Stomach smooth muscle (tissue), 2 donors: Measurements from ENCODE around the gene NT5DC3.

Experiments used
- H3K27ac ChIP-seq: one replicate; pipeline ENCODE4 v1.7.0; 2013; ENCODE audit warnings: mild to moderate bottlenecking, low read length, inconsistent platforms
- H3K27me3 ChIP-seq, 2 donors: one replicate each; pipeline ENCODE4 v1.7.0; 2013; ENCODE audit warnings: low read length in 2 of 2; ENCODE audit not compliant: insufficient read depth in 2 of 2, control insufficient read depth in 1 of 2
- H3K36me3 ChIP-seq, 2 donors: one replicate each; pipeline ENCODE4 v1.7.0; 2013; ENCODE audit warnings: low read length in 2 of 2; ENCODE audit not compliant: control insufficient read depth in 2 of 2, insufficient read depth in 2 of 2
- H3K4me1 ChIP-seq: one replicate; pipeline ENCODE4 v1.7.0; 2013; ENCODE audit warnings: low read length; ENCODE audit not compliant: control insufficient read depth, insufficient read depth
- H3K4me3 ChIP-seq, 2 donors: one replicate each; pipeline ENCODE4 v1.7.0; 2013; ENCODE audit warnings: low read length in 2 of 2
- H3K9ac ChIP-seq, 2 donors: one replicate each; pipeline ENCODE4 v1.7.0; 2013; ENCODE audit warnings: low read length in 2 of 2, mild to moderate bottlenecking in 1 of 2
- H3K9me3 ChIP-seq, 2 donors: one replicate each; pipeline ENCODE4 v1.7.0; 2013; ENCODE audit warnings: low read length in 2 of 2; ENCODE audit not compliant: control insufficient read depth in 2 of 2
- donor health status: healthy.
- donor health status: Pancreatic carcinoma.

Gene NT5DC3

DNA sequence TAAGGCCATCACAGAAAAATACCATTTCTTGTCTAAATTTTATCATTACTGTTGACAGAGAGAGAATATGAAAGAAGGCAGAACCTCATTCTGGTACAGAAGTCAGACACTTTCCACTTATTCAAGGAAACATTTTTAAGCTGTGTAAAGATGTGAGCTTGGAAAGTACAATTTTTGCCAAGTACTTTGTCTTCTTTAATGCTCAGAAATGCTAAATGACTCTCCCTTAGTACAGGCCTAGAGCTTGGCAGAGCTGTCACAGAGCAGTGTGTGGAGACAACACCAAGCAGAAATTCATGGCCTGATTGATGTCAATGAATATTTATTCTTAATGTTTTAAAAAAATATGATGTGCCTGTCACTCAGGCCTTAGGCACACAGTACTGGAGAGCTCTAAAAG lies 20.7 kb downstream of the NT5DC3 start:
- H3K27ac ChIP-seq, result peak overlapping the region; percentile 42
- peaks cover 29% of the 10 kb centered on the region for H3K4me1 ChIP-seq
- peak overlapping the region in 1 of 2 donors; percentile 32 for H3K4me3 ChIP-seq
- peaks cover 0 to 5% of the 10 kb centered on the region in 2 donors for H3K36me3 ChIP-seq
- no peak overlapping the region for H3K9ac ChIP-seq
- H3K27me3 ChIP-seq, result no peaks in the 10 kb centered on the region
- H3K9me3 ChIP-seq, result peaks cover 3 to 6% of the 10 kb centered on the region in 2 donors

DNA sequence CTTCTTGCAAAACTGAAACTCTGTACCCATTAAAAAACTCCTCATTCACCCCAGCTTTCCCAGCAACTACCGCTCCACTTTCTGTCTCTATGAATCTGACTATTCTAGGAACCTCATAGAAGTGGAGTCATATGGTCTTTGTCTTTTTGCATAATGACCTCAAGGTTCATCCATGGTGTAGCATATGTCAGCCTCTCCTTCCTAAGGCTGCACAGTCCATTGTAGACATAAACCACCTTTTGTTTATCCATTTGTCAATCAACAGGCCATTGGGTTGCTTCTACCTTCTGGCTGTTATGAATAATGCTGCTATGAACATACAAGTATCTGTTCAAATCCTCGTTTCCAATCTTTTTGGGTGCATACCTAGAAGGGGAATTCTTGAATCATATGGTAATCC lies 21.1 kb downstream of the NT5DC3 start:
- Histone ChIP-seq H3K27me3 (no peaks in the 10 kb centered on the region), H3K27ac (no peak overlapping the region), H3K9me3 (peaks cover 3 to 6% of the 10 kb centered on the region in 2 donors), H3K9ac (no peak overlapping the region), H3K36me3 (peaks cover 0 to 5% of the 10 kb centered on the region in 2 donors), H3K4me1 (peaks cover 30% of the 10 kb centered on the region), H3K4me3 (peak overlapping the region; percentile 31 to 32)

- Histone ChIP-seq H3K36me3 (peaks cover 2 to 5% of the 10 kb centered on the region in 2 donors), H3K27me3 (no peaks in the 10 kb centered on the region), H3K9ac (no peak overlapping the region), H3K27ac (no peak overlapping the region), H3K4me3 (peak overlapping the region; percentile 31 to 32), H3K4me1 (peaks cover 32% of the 10 kb centered on the region), H3K9me3 (peaks cover 3 to 6% of the 10 kb centered on the region in 2 donors)
Measured at GRCh38 chr12:103819312-103819711, 21.7 kb downstream of the NT5DC3 start.

DNA sequence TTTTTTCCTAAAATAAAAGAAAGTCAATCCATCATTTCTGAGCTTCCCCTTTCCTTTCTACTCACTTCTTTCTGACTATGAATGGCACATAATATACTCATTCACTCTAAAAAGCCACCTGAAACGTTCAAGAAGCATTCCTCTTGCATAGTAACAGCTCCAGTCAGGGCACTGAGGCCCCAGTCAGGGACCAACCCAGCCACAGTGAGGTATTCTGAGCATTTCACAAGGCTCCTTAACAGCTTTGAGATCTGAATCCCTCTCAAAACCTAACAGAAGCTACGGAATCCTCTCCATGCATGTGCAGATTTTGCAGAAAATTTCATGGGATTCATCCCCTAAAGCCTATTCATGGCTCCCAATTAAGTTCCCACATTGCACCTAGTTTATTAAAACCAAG lies 23.2 kb downstream of the NT5DC3 start:
- peaks cover 3 to 6% of the 10 kb centered on the region in 2 donors for H3K9me3 ChIP-seq
- H3K27me3 ChIP-seq, result no peaks in the 10 kb centered on the region
- H3K36me3 ChIP-seq, result peaks cover 16% of the 10 kb centered on the region in 2 donors
- no peak overlapping the region for H3K9ac ChIP-seq
- H3K4me3 ChIP-seq, result no peak overlapping the region
- H3K4me1 ChIP-seq, result peaks cover 36% of the 10 kb centered on the region
- H3K27ac ChIP-seq, result no peak overlapping the region

DNA sequence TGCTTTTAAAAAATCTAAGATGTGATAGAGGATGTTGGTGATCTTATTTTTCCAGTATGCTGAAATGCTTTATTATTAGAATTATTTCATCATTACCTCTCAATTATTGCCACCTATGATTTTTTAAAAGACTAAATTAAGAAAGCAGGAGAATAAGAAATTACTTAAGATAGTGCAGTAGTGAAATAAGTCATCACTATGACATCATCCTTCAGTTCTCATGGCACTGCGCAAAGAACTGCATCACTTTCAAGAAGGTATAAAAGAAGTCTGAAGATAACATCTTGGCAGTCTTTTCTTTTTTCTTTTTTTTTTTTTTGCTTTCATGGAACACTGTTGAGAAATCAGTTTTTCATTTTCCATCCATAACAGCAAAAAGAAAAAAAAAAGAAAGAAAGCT lies 24.4 kb downstream of the NT5DC3 start:
- no peaks in the 10 kb centered on the region for H3K27me3 ChIP-seq
- H3K4me3 ChIP-seq, result no peak overlapping the region
- H3K27ac ChIP-seq, result no peak overlapping the region
- H3K9ac ChIP-seq, result no peak overlapping the region
- H3K36me3 ChIP-seq, result peaks cover 19% of the 10 kb centered on the region in 2 donors
- H3K4me1 ChIP-seq, result peaks cover 33% of the 10 kb centered on the region
- H3K9me3 ChIP-seq, result peaks cover 3 to 6% of the 10 kb centered on the region in 2 donors

DNA sequence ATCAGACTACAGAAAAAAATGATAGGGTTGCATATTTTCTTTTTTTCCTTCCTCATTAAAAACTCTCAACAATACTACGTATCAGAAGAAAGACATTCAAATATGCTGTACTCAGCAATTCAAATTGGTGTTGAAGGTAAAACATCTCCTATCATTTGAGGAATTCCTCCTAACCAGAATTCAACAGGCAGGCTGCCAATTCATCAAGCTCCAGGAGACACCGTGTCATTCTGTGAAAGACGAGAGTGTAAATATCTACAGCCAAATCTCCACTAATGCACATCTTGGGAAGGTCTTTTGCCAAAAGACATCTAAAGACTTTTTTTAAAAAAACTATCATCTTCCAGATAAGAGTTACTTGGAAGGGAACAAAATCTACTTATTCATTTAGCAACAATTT lies 26.6 kb downstream of the NT5DC3 start:
- Histone ChIP-seq H3K4me1 (peaks cover 16% of the 10 kb centered on the region), H3K9ac (no peak overlapping the region), H3K36me3 (peaks cover 29% of the 10 kb centered on the region in 2 donors), H3K9me3 (no peaks in the 10 kb centered on the region), H3K27ac (no peak overlapping the region), H3K4me3 (no peak overlapping the region), H3K27me3 (no peaks in the 10 kb centered on the region)

DNA sequence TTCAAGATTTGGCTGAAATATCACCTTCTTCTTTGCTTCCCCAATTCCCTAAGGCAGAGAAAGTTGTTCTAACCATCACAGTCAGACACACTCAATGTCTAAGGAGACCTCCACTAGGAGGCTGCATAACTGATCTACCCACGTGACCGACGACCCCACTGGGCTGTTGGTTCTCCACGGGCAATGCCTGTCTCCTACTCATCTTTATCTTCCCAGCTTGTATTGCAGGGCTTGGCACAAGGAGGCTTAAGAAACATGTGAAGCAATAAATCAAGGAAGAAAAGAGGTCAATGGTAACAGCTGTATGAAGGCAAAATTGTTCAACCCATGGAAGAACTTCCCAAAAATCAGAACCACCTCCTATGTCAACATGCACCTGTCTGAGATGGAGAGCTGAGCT lies 27.1 kb downstream of the NT5DC3 start:
- no peak overlapping the region for H3K27ac ChIP-seq

DNA sequence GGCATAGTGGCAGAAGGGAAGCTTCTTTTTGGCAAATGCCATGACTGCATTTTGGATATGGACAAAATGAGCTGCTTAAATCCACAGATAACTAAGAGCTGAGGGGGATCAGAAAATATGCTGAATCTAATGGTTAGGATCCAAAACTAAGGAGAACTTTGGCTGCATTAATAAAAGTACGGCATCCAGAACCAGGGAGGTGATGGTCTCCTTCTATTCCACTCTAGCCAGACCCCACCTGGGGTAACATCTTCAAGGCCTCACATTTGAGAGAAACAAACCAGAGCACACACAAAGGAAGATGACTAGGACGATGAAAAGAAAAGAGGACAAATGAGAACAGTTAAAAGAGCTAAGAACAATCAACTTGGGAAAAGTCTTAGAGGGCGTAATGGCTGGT lies 27.6 kb downstream of the NT5DC3 start:
- H3K27me3 ChIP-seq, result no peaks in the 10 kb centered on the region
- peaks cover 14% of the 10 kb centered on the region for H3K4me1 ChIP-seq
- H3K36me3 ChIP-seq, result peaks cover 29 to 34% of the 10 kb centered on the region in 2 donors
- no peaks in the 10 kb centered on the region for H3K9me3 ChIP-seq
- H3K4me3 ChIP-seq, result no peak overlapping the region
- no peak overlapping the region for H3K27ac ChIP-seq
- H3K9ac ChIP-seq, result no peak overlapping the region

More for the DNA sequence above, 27.1 kb downstream of the NT5DC3 start:
- H3K9me3 ChIP-seq, result no peaks in the 10 kb centered on the region
- no peak overlapping the region for H3K9ac ChIP-seq
- H3K4me3 ChIP-seq, result no peak overlapping the region
- no peaks in the 10 kb centered on the region for H3K27me3 ChIP-seq
- peaks cover 29 to 32% of the 10 kb centered on the region in 2 donors for H3K36me3 ChIP-seq
- H3K4me1 ChIP-seq, result peaks cover 11% of the 10 kb centered on the region

GRCh38 chr12:103812789-103813188 lies 28.2 kb downstream of the NT5DC3 start:
- Histone ChIP-seq H3K4me3 (no peak overlapping the region), H3K36me3 (peaks cover 29 to 37% of the 10 kb centered on the region in 2 donors), H3K4me1 (peaks cover 19% of the 10 kb centered on the region), H3K27ac (no peak overlapping the region), H3K27me3 (no peaks in the 10 kb centered on the region), H3K9me3 (no peaks in the 10 kb centered on the region), H3K9ac (no peak overlapping the region)

GRCh38 chr12:103811791-103812190 lies 29.2 kb downstream of the NT5DC3 start:
- peaks cover 25% of the 10 kb centered on the region for H3K4me1 ChIP-seq
- H3K27ac ChIP-seq, result no peak overlapping the region
- H3K27me3 ChIP-seq, result no peaks in the 10 kb centered on the region
- peaks cover 29 to 39% of the 10 kb centered on the region in 2 donors for H3K36me3 ChIP-seq
- no peaks in the 10 kb centered on the region for H3K9me3 ChIP-seq
- H3K9ac ChIP-seq, result no peak overlapping the region
- no peak overlapping the region for H3K4me3 ChIP-seq

DNA sequence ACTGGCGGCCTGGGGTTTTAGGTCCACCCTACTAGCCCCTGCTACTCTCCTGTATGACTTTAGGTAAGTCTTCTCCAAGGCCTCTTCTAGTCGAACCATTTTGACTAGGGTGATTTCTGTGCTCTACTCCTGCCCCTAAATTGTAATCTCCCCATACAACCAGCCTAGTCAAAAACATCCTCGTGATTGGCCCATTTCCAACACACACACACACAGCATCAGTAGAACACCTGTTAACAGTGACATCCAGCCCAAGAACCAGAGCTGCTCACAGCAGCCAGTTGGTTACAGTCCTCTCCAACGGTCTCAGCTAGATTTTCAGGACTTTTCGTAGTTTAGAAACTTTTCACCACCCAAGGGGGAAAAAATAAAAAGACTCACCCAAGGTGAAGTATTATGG lies 30.9 kb downstream of the NT5DC3 start:
- no peak overlapping the region for H3K27ac ChIP-seq
- no peak overlapping the region for H3K9ac ChIP-seq
- H3K27me3 ChIP-seq, result no peaks in the 10 kb centered on the region
- no peak overlapping the region for H3K4me3 ChIP-seq
- H3K4me1 ChIP-seq, result peaks cover 30% of the 10 kb centered on the region
- no peaks in the 10 kb centered on the region for H3K9me3 ChIP-seq
- H3K36me3 ChIP-seq, result peaks cover 36 to 43% of the 10 kb centered on the region in 2 donors
